GM21825 (cell line): ENCODE measurements around the gene ATAT1.
"Not testable (repeated sequence)": the region's sequence is repeated elsewhere in the genome, so short reads cannot be mapped to it uniquely, and the experiment has no call there.

Experiments used
- ATAC-seq: cut with Tn5 transposase; IDR thresholded peaks from one replicate; pipeline ENCODE4 v1.9.1; 2021; ENCODE audit warnings: mild to moderate bottlenecking, moderate library complexity; ENCODE audit not compliant: unreplicated experiment

Gene ATAT1

GRCh38 chr6:30647242-30648116 is 20.8 kb downstream of the ATAT1 start:
- ATAC-seq, result peak; percentile 56

GRCh38 chr6:30651143-30651542 is 24.5 kb downstream of the ATAT1 start:
- no peak for ATAC-seq

DNA sequence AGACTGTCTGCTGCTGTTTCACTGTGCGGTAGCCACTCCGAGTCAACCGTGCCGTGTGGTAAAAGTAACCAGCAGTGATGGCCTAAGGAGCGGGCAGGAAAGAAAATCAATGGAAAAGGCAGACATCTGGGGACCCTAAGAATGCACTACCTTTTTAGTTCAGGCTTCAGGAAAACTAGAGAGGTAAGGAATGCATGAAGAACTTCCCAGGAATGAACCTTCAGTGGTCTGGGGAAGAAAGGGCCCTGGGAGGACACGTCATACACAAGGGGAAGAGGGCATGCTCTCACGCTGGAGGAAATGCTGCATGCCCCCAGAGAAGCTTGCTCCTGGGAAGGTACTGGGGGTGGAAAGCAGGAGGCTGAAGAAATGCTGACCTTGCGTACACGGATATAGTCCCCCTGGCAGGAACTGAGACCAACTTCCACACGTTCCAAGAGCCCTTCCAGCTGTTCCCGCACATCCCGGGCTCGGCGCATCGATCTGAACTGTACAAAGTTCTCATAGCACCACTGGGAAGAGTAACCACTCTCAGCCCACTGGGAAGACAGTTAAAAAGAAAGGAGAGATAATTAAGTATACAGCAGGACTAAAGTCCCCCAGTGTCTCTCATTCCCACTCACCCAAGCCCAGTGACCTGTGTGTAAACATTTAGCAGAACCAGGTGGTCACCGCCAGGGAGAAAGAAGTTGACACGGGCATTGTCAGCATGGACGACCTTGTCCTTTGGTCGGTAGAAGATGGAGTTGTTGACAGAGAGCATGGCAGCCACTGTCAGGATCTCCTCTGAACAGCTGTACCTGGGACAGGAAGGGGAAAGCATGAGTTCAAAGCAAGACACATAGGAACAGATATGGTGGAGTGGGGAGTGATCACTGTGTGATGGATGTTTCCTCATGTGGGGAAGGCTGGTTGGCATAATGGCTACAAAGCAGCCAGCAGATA is 28.4 kb downstream of the ATAT1 start:
- no peak for ATAC-seq

- no peak for ATAC-seq
These were observed 29.0 kb downstream of the ATAT1 start for GRCh38 chr6:30655743-30656094.

GRCh38 chr6:30656513-30656912 is 29.8 kb downstream of the ATAT1 start:
- ATAC-seq, result no peak

GRCh38 chr6:30657454-30657853 is 30.8 kb downstream of the ATAT1 start:
- no peak for ATAC-seq

DNA sequence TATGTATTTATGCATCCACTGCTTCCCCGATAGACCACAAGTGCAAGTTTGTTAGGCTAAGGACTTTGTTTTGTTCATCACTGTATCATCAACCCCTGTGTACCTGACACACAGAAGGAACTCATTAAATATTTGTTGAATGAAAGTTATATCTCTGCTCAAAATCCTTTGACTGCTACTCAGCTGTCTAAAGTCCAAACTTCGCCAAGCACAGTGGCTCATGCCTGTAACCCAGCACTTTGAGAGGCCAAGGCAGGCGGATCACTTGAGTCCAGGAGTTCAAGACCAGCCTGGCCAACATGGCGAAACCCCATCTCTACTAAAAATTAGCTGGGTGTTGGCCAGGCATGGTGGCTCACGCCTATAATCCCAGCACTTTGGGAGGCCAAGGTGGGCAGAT is 31.2 kb downstream of the ATAT1 start:
- not testable (repeated sequence) for ATAC-seq

DNA sequence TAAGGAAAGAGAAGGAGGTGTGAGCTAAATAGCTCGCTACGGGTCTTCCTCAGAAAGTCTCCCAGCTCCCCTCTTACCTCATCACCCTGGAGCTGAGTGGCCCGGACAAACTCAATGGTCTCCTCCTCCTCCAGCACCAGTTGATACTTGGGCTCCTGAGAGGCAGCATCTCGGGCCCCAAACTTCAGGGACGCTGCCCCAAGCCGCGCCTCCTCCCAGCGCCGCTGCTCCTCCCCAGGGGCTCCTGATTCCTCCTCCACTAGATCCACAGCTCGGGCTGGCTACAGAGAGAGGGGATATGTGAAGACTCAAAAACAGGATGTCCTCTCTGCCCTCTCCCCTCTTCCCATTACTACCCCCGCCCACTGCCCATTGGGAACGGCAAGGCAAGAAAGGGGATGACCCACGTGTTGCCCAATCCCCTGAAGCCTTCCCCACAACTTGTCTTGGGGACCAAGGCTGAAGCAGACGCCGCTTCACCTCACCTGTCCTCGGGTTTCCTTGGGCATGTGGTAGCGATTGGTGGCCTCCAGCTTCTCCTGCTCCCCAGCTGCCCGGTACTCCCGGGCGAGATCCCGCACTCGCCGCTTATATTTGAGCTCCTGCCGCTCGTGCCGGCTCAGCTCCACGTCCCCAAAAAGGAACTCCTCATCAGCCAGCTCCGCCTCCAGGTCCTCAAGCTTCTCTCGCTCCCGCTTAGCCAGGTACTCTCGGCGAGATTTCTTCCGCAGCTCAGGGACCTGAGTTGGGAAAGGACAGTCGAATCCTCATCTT is 38.5 kb downstream of the ATAT1 start:
- ATAC-seq, result no peak

GRCh38 chr6:30666300-30666699 is 39.6 kb downstream of the ATAT1 start:
- ATAC-seq, result not testable (repeated sequence)

DNA sequence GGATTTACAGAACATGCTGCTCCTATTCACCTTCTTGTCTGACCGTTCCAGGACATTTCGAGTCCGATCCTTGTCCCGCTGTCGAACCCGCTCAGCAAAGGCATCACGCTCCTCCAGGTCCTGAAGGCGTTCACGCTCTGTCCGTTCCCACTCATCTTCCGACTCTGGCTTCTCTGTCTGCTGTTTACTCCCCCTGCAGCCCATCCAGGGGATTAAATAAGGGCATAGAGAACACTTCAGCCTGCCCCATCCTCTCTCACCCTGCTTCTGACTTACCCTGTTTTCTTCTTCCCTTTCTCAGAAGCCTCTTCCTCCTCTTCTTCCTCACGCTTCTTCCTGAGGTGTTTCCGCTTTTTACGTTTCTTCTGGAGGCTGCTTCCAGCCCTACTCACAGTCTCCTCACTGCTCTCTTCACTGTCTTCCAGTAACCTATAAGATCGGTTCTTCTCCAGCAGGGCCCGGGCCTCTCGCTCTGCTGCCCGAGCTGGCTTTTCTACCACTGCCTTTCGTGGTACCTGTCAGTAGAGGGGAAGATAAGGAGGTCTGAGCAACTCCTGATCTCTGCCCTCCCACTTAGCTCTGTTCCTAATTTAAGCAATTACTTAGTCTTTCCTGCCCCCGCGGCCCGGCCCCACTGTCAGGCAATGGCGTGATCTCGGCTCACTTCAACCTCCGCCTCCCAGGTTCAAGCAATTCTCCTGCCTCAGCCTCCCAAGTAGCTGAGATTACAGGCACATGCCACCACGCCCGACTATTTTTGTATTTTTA is 44.3 kb downstream of the ATAT1 start:
- ATAC-seq, result no peak

DNA sequence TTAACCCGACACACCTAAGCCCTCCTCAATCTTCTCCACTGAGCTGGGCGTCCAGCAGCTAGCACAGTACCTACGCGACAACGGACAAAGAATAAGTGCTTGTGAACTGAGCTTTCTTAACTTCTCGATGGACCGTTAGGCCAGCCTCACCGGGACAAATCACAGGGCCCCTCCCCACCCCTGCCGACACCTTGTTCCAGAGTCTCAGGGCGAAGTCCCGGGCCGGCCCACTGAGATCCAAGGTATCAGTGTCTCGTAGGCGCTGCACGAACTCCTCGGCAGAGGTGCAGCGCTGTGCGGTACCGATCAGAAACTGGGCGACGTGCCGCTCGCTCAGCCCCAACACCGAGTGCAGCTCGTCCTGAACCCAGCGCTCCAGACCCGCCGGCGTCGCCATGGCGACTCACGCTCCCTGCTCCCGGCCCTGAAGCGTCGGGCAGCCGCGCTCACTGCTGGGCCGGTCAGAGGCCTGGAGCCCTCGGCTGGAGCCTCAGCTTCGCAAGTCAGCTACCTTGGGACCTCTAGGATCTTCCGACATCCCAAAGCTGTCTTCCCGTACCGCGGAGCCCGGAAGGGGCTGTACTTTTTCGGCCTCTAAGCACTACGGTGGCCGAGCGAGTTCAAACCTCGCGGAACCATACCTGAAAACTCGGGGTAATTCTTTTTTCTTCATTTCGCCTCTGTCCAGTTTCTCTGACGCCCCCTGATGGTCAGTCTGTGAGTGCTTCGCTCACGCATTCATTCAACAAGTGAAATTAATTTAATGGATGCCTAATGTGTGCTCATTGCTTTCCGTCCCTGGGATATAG is 46.0 kb downstream of the ATAT1 start, which contains the start of gene DHX16:
DHX16 (minus strand) TSS at position 562 of the 809 bp plus-strand sequence; CDS start at position 397, 165 bp downstream.
- peak; percentile 71 for ATAC-seq

DNA sequence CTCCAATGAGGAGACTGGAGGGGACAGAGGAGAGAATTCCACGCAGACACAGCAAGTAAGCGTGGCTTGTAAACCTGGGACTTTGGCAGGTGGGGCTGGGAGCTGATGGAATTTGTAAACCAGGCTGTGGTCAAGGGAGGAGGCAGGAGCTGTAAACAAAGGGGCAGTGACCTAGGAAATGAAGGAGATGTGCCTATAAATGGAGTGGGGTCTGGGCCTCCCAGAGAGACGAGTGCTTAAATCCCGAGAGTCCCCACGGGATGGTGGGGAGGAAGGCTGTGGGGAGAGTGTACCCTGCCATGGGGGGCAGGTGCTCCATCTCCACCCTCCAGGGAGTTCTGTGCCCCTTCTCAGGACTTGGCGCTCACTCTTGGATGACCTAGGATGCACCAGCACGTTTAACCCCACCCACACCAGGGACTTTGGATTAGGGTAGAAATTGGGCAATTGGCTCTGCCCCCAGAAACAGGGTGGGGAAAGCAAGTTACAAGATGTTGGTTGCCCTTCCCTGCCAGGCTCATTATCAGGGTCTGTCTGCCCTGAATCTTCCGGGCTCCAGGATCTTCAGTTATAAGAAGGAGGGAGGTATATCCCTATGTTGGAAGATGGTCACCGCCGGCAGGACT is 50.1 kb downstream of the ATAT1 start:
- no peak for ATAC-seq

DNA sequence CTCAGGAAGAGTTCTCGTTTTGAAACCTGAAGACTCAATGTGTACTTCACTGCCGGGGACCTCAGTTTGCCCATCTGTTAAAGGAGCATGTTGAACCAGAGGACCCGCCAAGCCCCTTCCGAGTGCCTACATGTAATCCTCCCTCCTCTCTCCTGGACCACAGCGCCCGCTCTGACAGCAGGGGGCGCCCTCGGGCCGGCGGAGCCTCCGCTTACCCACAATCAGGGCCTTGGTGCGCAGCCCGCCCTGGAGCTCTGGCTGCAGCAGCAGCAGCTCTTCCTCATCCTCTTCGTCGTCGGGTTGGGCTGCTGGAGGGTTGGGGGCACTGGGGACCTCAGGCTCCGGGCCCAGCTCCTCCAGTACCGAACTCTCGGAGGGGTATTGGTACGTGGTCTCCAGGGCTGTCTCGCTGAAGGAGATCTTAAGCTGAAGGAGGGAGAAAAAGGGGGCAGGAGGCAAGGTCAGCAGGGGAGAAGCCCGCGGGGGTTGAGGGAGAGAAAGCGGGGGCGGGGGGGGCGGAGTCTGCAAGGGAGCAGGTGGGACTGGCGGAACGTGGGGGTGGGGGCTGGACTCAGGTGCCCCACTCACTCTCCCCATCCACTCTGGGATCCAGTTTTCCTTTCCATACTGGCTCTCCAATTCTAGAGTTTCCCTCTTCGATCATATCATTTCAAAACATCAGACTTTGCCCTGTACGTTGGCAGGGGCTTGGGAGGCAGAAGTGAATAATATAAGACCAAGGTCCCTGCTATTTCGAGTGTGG is 52.5 kb downstream of the ATAT1 start:
- peak; percentile 36 for ATAC-seq

DNA sequence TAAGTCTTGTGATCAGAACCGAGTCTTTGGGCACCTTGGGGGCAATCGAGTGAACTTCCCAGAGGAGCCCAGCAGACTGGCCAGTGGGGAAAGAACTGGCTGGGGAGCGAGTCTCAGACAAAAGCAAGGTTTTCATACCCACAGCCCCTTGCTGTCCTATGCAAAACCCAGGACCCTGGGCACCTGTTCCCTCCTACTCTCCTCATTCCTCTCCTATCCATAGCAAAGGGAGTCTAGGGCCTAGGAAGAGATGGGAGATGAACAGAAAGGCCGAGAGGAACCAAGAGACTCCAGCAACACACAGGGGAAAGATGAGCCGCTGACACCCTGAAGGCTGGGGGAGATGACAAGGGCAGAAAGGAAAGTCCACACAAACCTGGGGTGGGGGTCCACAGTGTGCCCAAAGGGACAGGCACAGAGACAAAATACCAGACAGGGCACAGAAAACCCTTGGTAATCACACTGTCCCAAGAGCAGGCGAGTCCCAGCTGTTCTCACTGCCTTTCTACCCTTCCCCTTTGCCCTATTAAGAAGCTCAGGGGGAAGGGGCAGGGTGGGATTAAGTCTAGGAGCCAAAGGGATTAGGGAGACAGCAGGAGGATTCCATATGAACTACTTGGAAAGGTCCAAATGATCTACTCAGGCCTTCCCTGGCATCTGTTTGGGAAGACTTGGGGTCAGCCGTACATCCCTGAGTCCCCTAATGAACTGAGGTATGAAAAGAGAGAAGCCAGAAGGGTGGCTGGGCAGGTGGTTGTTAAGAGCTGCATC is 53.3 kb downstream of the ATAT1 start:
- ATAC-seq, result no peak

- ATAC-seq, result no peak
These were observed 55.1 kb downstream of the ATAT1 start for GRCh38 chr6:30681766-30682142.

GRCh38 chr6:30682143-30683117 is 55.8 kb downstream of the ATAT1 start:
- ATAC-seq, result peak; percentile 37
